Superior temporal gyrus (tissue), 1 donor: ENCODE measurements around the gene HTRA3.
"Not testable (repeated sequence)": the region's sequence is repeated elsewhere in the genome, so short reads cannot be mapped to it uniquely, and the experiment has no call there.

Experiments
- DNase-seq: peaks from one replicate; pipeline ENCODE4 v3.0.0-alpha.2; 2016; ENCODE audit errors: extremely low spot score

Gene HTRA3

GRCh38 chr4:8325291-8325973 is 55.9 kb downstream of the HTRA3 start:
- no peak for DNase-seq

GRCh38 chr4:8326206-8326605 is 56.7 kb downstream of the HTRA3 start:
- DNase-seq: no peak

DNA sequence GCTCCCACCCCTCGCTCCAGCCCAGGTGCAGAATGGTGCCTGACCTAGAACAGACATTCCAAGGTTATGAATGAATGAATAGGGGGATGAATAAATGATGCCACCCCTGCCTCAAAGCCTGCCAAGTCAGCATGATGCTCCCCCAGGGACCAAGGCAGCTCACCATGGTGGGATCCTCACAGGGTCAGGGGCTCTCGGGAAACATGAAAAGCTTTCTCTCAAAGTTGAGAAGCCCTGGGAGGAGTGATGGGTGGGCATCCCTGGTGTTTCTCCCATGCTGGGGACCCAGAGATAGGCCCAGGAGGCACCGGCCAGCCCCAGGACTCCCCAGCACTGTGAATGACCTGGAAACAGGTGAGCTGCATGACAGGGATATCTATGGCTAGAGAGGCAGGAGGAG is 58.9 kb downstream of the HTRA3 start:
- DNase-seq: no peak

GRCh38 chr4:8328866-8329559 is 59.5 kb downstream of the HTRA3 start:
- DNase-seq: no peak

DNA sequence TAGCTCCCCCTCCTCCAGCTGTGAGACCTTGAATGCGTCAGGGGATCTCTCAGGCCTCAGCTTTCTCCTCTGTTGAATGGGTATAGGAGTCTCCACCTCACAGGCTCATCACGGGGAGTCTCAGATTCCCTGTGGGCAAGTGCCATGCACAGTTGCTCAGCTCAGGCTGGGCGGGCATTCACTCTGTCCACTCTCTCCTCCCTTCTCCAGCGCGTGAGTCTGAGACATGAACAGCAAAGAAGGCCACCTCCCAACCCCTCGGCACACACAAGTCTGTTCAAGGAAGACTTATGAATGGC is 60.0 kb downstream of the HTRA3 start:
- DNase-seq: no peak

- no peak for DNase-seq
Observed at GRCh38 chr4:8329859-8330761, 60.6 kb downstream of the HTRA3 start.

DNA sequence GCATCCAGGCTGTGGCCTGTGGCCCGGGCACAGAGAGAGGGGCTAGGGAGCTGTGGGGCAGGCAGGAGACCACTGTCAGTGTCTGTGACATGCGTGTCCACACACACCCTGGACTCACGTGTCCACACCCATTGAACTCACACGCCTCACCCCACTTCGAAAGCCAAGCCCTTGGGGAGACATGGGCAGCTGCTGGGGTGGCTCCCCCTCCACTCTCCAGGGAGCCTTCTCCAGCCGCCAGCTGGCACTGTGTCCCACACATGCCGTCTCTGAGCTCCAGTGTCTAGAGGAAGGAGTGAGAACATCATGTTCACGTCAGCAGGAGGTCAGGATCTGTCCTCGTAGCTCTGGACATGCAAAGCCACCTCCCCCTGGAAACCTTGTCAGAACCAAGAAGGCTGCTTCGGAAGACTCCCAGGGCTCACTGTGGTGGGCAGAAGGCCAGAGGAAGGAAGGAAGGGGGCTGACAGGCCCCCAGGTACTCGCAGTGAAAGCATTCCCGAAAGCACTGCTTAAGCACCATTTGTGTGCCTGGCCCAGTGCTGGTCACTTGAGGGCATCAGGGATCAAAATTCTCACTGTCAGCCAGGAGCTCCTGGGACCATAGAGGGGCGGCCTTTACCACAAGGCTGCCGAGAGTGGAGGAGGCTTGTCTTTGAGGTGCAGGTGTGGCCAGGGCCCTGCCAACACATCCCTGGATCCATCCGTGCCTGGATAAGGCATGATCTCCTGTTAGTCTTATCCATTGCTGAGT is 61.4 kb downstream of the HTRA3 start:
- peak; percentile 41 for DNase-seq

- DNase-seq: no peak
Observed at GRCh38 chr4:8331575-8331955, 62.0 kb downstream of the HTRA3 start.

GRCh38 chr4:8332038-8332857 is 62.7 kb downstream of the HTRA3 start:
- no peak for DNase-seq

DNA sequence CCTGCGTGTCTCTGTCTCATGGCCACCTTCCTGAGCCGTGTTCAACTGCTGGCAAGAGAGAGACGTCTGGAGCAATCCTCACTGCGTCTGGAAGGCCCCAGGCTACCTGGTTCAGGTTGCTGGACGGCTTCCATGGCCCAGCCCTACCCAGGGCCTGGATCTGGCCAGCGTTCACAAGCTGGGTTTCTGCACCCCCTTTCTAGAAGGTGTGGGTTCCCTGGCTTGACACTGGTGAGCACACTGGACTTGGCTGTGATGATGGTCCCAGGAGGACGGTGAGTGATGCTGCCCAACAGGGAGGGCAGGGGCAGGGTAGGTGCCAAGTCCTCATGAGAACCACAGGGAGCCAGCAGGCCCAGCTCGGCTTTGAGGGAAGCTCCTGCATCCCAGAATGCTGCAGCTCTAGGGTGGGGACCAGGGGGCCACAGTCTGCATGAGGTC is 63.4 kb downstream of the HTRA3 start:
- DNase-seq: no peak

- no peak for DNase-seq
Observed at GRCh38 chr4:8333726-8334460, 64.3 kb downstream of the HTRA3 start.

DNA sequence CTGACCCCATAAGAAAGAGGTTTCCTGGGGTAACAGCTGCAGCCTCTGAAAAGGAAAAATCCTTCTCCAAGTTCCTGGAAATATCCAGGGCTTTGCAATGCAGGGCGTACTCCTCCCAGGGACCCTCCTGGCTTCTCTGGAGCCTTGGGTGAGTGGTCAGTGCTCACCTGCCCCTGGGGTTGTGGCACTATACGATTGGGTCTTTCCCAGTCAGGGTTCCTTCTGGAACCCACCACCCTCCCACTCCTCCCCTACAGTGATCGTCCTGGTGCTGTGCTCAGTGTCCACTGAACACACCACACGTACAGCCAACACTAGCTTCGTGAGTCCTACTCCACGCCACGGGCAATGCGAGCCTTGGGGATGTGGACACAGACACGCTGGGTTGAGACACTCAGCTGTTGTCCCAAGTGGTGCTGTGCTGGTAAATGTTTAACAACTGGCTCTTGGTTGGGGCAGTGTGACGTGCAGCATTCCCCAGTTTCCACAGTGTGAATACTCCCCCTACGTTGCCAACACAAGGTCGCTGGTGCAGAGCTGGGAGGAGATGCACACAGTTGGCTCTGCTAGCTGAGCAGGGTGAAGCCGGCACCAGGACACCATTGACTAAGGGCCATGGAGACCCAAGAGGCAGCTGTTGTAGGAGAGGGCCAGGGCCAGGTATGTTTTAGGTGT is 65.4 kb downstream of the HTRA3 start:
- DNase-seq: no peak

- DNase-seq: no peak
Observed at GRCh38 chr4:8335848-8336247, 66.3 kb downstream of the HTRA3 start.

DNA sequence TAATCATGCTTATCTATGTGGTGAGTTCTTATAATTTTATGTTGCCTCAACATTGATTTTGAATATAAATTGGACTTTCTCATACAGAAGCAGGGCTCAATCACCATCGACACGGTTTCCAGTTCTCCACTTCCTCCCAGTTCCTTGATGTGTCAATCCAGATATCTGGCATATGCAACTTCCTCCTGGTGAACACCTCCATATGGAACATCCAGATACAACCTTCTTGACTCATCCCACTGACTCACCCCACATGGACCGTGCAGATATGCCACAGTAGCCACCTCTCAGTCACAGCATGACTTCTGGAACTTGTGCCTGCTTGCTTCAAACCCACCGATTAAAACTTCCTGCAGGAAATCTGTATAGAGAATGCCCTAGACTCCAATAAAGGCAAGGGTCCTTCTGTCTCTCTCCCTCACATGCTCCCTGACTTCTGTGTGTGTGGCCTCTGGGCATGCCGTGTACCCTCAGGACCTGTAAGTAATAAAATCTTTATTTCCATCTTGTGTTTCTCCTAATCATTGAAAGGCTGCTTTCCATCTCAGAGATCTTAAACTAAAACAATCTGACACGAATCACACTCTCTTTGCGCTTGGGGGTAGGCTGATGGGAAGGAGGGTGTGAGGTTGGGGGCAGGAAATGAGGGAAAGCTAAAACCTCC is 67.0 kb downstream of the HTRA3 start:
- no peak for DNase-seq

DNA sequence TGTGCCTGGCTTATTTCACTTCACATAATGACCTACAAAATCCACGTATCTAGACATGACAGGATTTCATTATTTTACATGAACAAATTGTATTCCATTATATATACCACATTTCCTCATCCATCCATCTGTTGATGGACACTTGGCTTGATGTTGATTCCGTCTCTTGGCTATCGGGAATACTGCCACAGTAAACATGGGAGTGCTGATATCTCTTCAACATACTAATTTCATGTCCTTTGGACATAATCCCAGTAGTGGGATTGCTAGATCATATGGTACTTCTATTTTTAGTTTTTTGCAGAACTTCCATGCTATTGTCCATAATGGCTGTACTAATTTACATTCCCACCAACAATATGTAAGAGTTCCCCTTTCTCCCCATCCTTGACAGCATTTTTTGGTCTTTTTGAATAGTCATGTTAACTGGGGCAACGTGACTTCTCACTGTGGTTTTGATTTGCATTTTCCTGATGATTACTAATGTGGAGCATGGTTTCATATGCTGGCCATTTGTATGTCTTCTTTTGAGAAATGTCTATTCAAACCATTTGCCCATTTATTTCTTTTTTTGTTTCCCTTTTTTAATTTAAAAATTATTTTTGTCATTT is 68.9 kb downstream of the HTRA3 start:
- DNase-seq: no peak

GRCh38 chr4:8340781-8341241 is 71.3 kb downstream of the HTRA3 start:
- DNase-seq: peak; percentile 64

GRCh38 chr4:8341281-8341680 is 71.7 kb downstream of the HTRA3 start:
- not testable (repeated sequence) for DNase-seq

DNA sequence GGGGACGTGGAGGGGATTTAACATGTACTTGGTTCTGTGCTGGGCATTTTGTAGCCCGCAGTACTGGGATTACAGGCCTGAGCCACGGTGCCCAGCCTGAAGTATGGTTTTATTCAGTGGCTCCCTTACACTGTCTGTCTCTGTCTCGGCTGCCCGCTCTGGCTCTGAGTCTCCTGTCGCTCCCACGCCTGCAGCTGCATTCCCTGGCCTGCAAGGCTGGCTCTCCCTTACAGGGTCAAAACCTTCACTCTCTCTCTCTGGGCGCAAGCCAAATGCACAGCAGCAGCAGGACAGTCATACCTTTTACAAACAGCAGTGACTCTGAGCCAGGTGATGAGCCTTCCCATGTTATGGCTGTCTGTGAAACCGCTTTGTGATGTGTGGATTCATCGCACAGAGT is 72.1 kb downstream of the HTRA3 start:
- DNase-seq: peak; percentile 33
